ENCODE measurements around the gene PRAMEF14.
"Not testable (repeated sequence)": the region's sequence is repeated elsewhere in the genome, so short reads cannot be mapped to it uniquely, and the experiment has no call there.

The PRAMEF14 gene

GRCh38 chr1:13347034-13347433, at the start of gene PRAMEF14:
Gene PRAMEF14, minus strand, starts transcription at chr1:13347134. Its CDS starts 1,820 bp downstream, at chr1:13345314.
- not testable (repeated sequence) for DNase-seq

GRCh38 chr1:13395311-13395710, 48.4 kb upstream of the PRAMEF14 start:
- DNase-seq = not testable (repeated sequence)

- not testable (repeated sequence) for DNase-seq
Observed at GRCh38 chr1:13394761-13395160, 47.8 kb upstream of the PRAMEF14 start.

- not testable (repeated sequence) for DNase-seq
Observed at GRCh38 chr1:13393004-13393403, 46.1 kb upstream of the PRAMEF14 start.

- not testable (repeated sequence) for DNase-seq
Observed at GRCh38 chr1:13389332-13389731, 42.4 kb upstream of the PRAMEF14 start, which contains the start of gene PRAMEF17. Gene PRAMEF17, plus strand, starts transcription at chr1:13389632. Its CDS starts 26 bp downstream, at chr1:13389658.

- DNase-seq = not testable (repeated sequence)
Observed at GRCh38 chr1:13380380-13380779, 33.4 kb upstream of the PRAMEF14 start.

- not testable (repeated sequence) for DNase-seq
Observed at GRCh38 chr1:13378983-13379382, 32.0 kb upstream of the PRAMEF14 start.

- DNase-seq = not testable (repeated sequence)
Observed at GRCh38 chr1:13368544-13368943, 21.6 kb upstream of the PRAMEF14 start.

- not testable (repeated sequence) for DNase-seq
Observed at GRCh38 chr1:13366536-13366935, 19.6 kb upstream of the PRAMEF14 start.

- DNase-seq = not testable (repeated sequence)
Observed at GRCh38 chr1:13364928-13365327, 18.0 kb upstream of the PRAMEF14 start.

GRCh38 chr1:13362364-13362763, 15.4 kb upstream of the PRAMEF14 start:
- DNase-seq = not testable (repeated sequence)

- DNase-seq = not testable (repeated sequence)
Observed at GRCh38 chr1:13356774-13357173, 9.8 kb upstream of the PRAMEF14 start.

GRCh38 chr1:13354475-13354874, 7.5 kb upstream of the PRAMEF14 start:
- not testable (repeated sequence) for DNase-seq

- not testable (repeated sequence) for DNase-seq
Observed at GRCh38 chr1:13353476-13353875, 6.5 kb upstream of the PRAMEF14 start.

- not testable (repeated sequence) for DNase-seq
Observed at GRCh38 chr1:13342496-13342895, 4.4 kb downstream of the PRAMEF14 start.

GRCh38 chr1:13315281-13315680, 31.7 kb downstream of the PRAMEF14 start, which contains the start of gene PRAMEF15:
Gene PRAMEF15, plus strand, starts transcription at chr1:13315581. Its CDS starts 2,827 bp downstream, at chr1:13318408.
- DNase-seq = not testable (repeated sequence)

GRCh38 chr1:13303239-13303638, 43.7 kb downstream of the PRAMEF14 start, which contains the start of gene PRAMEF33:
Gene PRAMEF33, plus strand, starts transcription at chr1:13303539. Its CDS starts 2,416 bp downstream, at chr1:13305955.
- DNase-seq = not testable (repeated sequence)

GRCh38 chr1:13302197-13302596, 44.7 kb downstream of the PRAMEF14 start:
- DNase-seq = not testable (repeated sequence)

- DNase-seq = not testable (repeated sequence)
Observed at GRCh38 chr1:13298699-13299098, 48.2 kb downstream of the PRAMEF14 start.

- DNase-seq = not testable (repeated sequence)
Observed at GRCh38 chr1:13297216-13297931, 49.6 kb downstream of the PRAMEF14 start.

Measured in activated CD4-positive, alpha-beta T cell treated with anti-CD3 and anti-CD28 coated beads, Interleukin-2, amount 50 U/mL, for 1 hour (primary cell).